HUES6 (cell line): ENCODE measurements around the gene DIPK1B.
"Not testable (repeated sequence)": the region's sequence is repeated elsewhere in the genome, so short reads cannot be mapped to it uniquely, and the experiment has no call there.

Source experiments
- H3K27ac ChIP-seq: 2 replicates; pipeline ENCODE4 v1.7.0; 2013; ENCODE audit warnings: low read depth, mild to moderate bottlenecking, low read length, inconsistent platforms
- H3K27me3 ChIP-seq: 2 replicates; pipeline ENCODE4 v1.6.1; 2013; ENCODE audit warnings: low read length; ENCODE audit not compliant: control insufficient read depth, insufficient read depth
- H3K36me3 ChIP-seq: 2 replicates; pipeline ENCODE4 v1.6.1; 2013; ENCODE audit warnings: low read length; ENCODE audit not compliant: control insufficient read depth, insufficient read depth
- H3K4me1 ChIP-seq: 2 replicates; pipeline ENCODE4 v1.6.1; 2013; ENCODE audit warnings: low read length; ENCODE audit not compliant: control insufficient read depth, insufficient read depth
- H3K4me3 ChIP-seq: 2 replicates; pipeline ENCODE4 v1.5.1; 2013; ENCODE audit warnings: low read depth, low read length
- H3K9ac ChIP-seq: one replicate; pipeline ENCODE4 v1.6.1; 2013; ENCODE audit warnings: mild to moderate bottlenecking, low read length
- H3K9me3 ChIP-seq: 2 replicates; pipeline ENCODE4 v1.6.1; 2013; ENCODE audit warnings: low read depth, low read length; ENCODE audit not compliant: control insufficient read depth, insufficient read depth

The DIPK1B gene

DNA sequence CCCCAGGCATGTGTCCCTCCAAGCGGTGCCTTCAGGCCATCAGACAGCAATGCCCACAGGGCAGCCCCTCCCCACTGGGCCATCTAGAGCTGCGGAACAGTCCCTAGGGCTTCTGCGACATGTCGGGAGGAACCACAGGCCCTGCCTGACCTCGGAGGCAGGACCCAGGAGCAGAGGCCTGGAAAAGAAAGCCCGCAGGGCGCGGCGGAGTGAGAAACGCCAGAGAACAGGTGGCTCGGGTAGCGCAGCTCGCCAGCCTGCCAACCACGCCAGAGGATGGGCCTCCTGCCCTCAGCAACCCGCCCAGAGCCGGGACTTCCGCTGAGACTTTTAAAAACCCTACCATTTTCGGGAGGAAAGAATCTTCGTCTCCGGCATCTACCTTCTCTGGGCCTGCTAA, 45.0 kb downstream of the DIPK1B start:
- H3K9ac ChIP-seq, result no peak overlapping the region
- peaks cover 20% of the 10 kb centered on the region; the same call in 1 of the 2 replicates for H3K4me1 ChIP-seq
- H3K27ac ChIP-seq, result no peak overlapping the region
- H3K27me3 ChIP-seq, result no peaks in the 10 kb centered on the region
- H3K9me3 ChIP-seq, result peaks cover 13% of the 10 kb centered on the region
- H3K36me3 ChIP-seq, result no peaks in the 10 kb centered on the region
- no peak overlapping the region for H3K4me3 ChIP-seq

DNA sequence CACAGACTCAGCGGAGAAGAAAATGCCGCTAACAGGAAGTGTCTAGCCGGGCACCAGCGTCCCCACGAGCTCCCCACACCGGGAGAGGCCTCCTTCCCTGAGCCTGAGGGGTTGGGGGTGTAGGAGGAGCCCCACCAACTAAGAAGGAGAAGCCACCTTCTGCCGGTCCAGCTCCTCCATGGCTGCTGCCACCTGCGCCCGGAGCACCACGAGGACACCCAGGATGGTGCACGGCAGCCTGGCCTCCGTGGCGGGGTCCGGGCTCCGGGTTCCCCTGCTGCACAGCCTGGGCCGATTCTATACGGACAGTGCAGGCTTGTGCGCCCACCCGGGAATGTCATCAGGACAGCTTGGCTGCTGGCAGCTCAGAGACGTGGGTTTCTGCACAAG, 45.4 kb downstream of the DIPK1B start:
- Histone ChIP-seq H3K4me1 (peaks cover 21% of the 10 kb centered on the region; the same call in 1 of the 2 replicates), H3K9me3 (peaks cover 11% of the 10 kb centered on the region), H3K4me3 (no peak overlapping the region), H3K36me3 (no peaks in the 10 kb centered on the region), H3K27me3 (no peaks in the 10 kb centered on the region), H3K9ac (no peak overlapping the region), H3K27ac (no peak overlapping the region)

DNA sequence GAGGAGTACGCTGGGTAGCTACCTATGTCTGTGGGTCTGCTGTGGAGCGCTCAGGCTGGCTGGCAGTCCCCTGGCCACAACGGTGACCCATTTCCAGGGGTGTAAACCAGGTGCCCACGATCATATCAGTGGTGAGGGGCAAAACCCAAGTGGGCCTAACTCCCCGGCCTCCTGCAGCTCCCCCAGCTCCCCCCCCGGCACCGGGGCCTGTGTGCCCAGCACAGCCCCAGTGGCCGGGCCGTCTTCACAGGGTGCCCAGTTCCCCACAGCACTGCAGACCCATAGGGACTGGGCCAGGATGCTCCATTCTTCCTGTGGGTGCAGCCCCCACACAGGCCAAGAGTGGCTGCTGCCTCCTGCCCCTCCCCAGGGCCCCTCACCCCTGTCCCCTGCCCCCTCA, 46.6 kb downstream of the DIPK1B start:
- H3K4me3 ChIP-seq, result no peak overlapping the region
- peaks cover 29% of the 10 kb centered on the region for H3K4me1 ChIP-seq
- H3K9me3 ChIP-seq, result peaks cover 11% of the 10 kb centered on the region
- no peaks in the 10 kb centered on the region for H3K27me3 ChIP-seq
- no peaks in the 10 kb centered on the region for H3K36me3 ChIP-seq
- no peak overlapping the region for H3K9ac ChIP-seq
- no peak overlapping the region for H3K27ac ChIP-seq

DNA sequence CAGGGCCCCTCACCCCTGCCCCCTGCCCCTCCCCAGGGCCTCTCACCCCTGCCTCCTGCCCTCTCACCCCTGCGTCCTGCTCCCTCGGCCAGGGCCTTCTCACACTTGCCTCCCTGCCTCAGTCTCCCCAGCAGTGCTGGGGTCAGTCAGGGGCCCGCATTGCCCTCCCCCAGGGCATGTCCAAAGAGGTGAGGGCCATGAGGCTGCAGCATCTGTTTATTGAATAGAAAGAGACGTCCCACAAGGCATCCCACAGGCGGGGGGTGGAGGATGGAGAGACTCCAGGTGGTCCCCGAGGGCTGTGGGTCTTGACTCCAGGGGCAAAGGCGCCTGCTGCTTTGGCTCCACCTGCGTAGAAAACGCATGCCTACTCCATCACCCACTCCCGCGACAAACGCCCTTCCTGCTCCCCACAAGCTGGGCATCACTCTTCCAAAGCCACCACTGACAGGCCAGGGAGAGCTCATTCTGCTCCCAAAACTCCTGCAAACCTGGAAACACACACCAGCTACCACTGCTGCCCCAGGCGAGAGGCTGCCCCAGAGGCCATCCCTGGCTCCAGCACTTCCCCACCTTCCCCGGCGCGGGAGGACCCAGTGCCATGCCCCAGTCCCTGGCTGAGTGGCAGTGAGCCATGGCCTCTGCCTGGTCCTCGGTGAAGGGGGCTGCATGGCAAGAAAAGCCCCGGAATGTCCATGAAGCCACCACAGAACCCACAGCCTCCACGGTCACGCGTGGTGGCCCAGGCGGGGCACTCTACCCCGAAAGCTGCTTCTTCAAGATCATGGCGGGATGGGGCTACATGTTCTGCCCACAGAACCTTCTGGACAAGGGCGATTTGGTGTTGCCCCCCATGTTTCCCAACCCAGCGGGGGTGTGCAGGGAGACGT, 47.3 kb downstream of the DIPK1B start:
- Histone ChIP-seq H3K9me3 (peaks cover 11% of the 10 kb centered on the region), H3K27me3 (no peaks in the 10 kb centered on the region), H3K4me3 (no peak overlapping the region), H3K27ac (no peak overlapping the region), H3K4me1 (peaks cover 35% of the 10 kb centered on the region), H3K9ac (no peak overlapping the region), H3K36me3 (no peaks in the 10 kb centered on the region)

DNA sequence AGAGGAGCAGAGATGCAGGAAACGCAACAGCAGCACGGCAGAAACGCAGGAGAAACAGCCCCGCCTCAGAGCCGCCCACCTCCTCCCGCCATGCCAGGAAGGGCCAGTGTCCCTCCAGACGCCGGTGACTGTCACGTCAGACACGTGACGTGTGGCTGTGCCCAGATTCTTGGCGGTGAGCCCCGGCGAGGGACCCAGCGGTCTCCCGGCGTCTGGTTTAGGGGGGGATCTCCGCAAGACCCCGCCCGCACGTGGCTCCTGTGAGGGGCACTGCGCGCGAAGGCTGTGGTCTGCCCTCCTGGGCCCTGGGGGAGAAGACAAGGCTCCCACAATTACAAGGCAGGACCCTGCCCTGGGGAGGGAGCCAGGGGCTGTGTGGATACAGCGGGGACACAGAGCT, 48.1 kb downstream of the DIPK1B start:
- Histone ChIP-seq H3K9ac (no peak overlapping the region), H3K4me3 (no peak overlapping the region), H3K36me3 (no peaks in the 10 kb centered on the region), H3K9me3 (peaks cover 10% of the 10 kb centered on the region), H3K27me3 (no peaks in the 10 kb centered on the region), H3K27ac (no peak overlapping the region), H3K4me1 (peaks cover 33% of the 10 kb centered on the region)

DNA sequence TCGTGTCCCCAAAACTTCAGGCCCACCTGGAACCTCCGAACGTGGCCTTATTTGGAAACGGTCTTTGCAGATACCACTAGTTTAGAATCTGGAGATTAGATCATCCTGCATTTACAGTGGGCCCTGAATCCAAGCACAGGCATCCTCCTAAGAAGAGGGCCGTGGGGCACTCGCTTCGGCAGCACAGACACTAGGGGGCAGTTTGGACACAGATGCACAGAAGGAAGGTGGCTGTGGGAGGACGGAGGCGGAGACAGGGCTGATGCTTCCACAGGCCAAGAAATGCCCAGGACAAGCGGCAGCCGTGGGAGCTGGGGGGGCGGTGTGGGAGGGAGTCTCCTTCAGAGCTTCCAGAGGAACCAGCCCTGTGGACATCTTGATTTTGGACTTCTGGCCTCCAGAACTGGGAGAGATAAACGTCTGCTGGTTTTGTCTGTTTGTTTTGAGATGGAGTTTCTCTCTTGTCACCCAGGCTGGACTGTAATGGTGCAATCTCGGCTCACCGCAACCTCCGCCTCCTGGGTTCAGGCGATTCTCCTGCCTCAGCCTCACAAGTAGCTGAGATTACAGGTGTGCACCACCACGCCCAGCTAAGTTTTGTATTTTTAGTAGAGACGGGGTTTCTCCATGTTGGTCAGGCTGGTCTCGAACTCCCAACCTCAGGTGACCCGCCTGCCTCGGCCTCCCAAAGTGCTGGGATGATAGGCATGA, 48.6 kb downstream of the DIPK1B start:
- H3K36me3 ChIP-seq, H3K9ac ChIP-seq, H3K9me3 ChIP-seq, H3K27ac ChIP-seq, H3K4me3 ChIP-seq, H3K27me3 ChIP-seq: not testable (repeated sequence)
- peaks cover 33% of the 10 kb centered on the region for H3K4me1 ChIP-seq

DNA sequence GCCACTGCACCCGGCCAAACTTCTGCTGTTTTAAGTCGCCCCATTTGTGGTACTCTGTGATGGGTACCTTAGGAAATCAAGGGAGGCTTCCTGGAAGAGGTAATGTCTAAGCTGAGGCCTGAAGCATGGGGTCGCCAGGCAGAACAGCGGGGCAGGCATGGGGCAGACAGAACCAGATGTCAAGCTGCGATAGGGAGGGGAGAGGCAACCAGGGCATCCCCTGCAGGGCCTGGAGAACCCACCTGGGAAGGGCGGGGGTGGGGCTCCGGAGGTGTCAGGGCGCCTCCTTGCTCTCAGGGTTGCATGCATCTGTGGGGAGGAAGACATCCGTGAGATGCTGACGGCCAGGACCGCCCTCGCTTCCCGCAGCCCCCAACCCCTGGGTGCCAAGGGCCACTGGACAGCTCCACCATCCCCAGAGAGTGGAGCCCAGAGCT, 49.2 kb downstream of the DIPK1B start:
- no peaks in the 10 kb centered on the region for H3K27me3 ChIP-seq
- H3K9me3 ChIP-seq, result no peaks in the 10 kb centered on the region
- H3K4me1 ChIP-seq, result peaks cover 33% of the 10 kb centered on the region
- no peak overlapping the region for H3K27ac ChIP-seq
- no peak overlapping the region for H3K9ac ChIP-seq
- no peaks in the 10 kb centered on the region for H3K36me3 ChIP-seq
- H3K4me3 ChIP-seq, result no peak overlapping the region

DNA sequence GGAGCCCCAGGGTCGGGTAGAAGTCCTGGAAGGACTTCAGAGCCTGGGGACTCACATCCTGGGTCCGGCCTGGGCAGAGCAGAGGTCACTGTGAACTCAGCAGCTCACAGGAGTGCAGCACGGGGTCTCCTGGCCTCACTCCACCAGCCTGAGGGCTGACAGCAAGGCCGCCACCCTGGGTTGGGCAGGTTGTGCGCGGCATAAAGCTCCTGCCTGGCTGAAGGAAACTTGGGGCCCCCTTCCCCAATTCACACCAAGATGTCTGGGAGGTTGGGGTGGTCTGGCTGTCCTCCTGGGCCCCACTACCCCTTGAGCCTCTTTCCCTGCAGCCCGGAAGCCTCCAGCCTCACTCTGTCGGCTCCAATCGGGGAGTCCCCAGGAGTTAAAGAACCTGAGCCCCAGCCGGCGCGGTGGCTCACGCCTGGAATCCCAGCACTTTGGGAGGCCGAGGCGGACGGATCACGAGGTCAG, 49.9 kb downstream of the DIPK1B start:
- H3K27me3 ChIP-seq, result no peaks in the 10 kb centered on the region
- H3K9ac ChIP-seq, result no peak overlapping the region
- H3K4me3 ChIP-seq, result no peak overlapping the region
- H3K4me1 ChIP-seq, result peaks cover 33% of the 10 kb centered on the region
- no peaks in the 10 kb centered on the region for H3K9me3 ChIP-seq
- no peaks in the 10 kb centered on the region for H3K36me3 ChIP-seq
- H3K27ac ChIP-seq, result no peak overlapping the region

DNA sequence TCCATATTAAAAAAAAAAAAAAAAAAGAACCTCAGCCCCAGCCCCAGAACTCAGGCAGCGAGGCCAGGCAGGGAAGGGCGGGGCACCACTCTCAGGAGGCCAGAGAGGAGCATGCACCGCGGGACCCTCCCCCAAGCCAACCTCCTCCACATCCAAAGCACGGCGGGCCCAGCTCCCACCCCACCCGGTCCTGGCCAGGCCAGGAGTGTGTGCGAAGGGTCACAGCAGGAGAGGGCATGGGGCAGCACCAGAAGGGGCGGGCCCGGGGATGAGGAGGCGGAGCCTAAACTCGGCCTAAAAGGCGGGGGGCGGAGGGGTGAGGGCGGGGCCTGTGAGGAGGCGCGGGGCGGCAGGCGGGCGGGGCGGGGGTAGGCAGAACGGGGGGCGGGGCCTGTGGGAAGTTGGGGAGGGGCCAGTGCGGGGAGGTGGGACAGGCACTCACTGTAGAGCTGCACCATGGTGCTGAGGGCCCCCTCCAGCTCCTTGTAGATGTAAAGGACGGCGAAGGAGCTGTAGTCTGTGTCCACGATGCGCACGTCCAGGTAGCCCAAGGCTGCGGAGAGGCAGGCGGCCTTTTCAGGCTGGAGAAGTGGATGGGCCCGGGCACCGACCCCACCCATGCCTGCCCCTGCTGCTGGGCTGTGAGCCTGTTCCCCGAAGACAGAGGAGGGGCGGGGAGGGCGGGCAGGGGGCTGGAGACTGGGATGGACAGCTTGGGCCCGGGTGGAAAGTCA, 50.7 kb downstream of the DIPK1B start:
- H3K27ac ChIP-seq, result no peak overlapping the region
- no peaks in the 10 kb centered on the region for H3K9me3 ChIP-seq
- peak overlapping the region; percentile 12 for H3K9ac ChIP-seq
- H3K4me3 ChIP-seq, result peak overlapping the region; percentile 52
- H3K27me3 ChIP-seq, result no peaks in the 10 kb centered on the region; the same call in 1 of the 2 replicates
- no peaks in the 10 kb centered on the region for H3K36me3 ChIP-seq
- H3K4me1 ChIP-seq, result peaks cover 33% of the 10 kb centered on the region

DNA sequence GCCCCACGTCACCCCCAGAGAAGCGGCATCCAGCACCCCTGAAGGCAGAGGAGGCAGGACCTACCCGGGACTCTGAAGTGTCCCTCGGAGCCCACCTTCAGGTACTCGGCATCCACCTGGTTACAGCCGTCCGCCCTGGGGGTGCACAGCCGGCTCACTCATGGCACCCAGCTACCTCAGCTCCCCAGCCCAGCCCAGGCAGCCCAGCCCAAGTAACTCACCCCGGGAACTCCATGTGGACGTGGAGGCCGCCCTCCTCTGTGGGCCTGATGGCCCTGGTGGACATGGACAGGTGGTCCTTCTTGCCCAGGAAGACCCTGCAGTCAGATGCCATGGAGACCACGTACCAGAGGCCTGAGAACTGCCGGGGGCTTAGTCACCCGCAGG, 51.3 kb downstream of the DIPK1B start:
- no peaks in the 10 kb centered on the region for H3K36me3 ChIP-seq
- no peaks in the 10 kb centered on the region; the same call in 1 of the 2 replicates for H3K27me3 ChIP-seq
- peaks cover 33% of the 10 kb centered on the region for H3K4me1 ChIP-seq
- peak overlapping the region; percentile 12 for H3K9ac ChIP-seq
- H3K4me3 ChIP-seq, result peak overlapping the region; percentile 52; the same call in 1 of the 2 replicates
- no peak overlapping the region for H3K27ac ChIP-seq
- no peaks in the 10 kb centered on the region for H3K9me3 ChIP-seq
